GM18520 (cell line): ENCODE measurements around the gene SAP30L.

Experiments
- ATAC-seq: cut with Tn5 transposase; IDR thresholded peaks from one replicate; pipeline ENCODE4 v1.9.1; 2021; ENCODE audit not compliant: unreplicated experiment

Gene SAP30L

DNA sequence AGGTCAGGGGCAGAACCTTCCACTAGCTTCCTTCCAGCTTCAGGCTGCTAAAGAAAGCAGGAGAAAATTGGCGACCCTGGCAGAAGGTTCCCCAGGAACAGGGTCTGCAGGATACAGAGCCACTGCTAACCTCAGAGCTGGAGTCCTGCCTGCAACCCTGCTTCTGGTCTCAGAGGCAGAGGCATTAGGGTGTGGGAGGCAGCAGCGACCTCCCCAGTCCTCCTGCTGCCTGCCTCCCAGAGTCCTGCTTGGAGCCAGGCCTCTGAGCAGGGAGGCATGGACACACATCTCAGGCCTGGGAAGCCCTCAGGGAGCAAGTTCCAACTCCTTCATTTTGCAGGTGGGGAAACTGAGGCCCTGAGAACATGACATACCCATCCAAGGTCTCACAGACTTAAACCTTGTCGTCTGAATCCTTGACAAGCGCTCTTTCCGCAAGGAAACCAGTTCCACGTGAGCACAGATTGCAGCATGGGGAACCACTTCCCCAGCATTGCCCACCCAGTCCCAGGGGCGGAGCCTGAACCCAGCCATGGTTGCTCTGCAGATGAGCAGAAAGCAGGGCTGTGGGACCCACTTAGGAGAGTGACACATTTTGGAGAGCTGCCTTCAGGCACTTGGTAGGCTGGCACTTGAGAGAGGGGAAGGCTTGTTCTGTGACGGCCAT is 60.4 kb downstream of the SAP30L start:
- ATAC-seq, result no peak

GRCh38 chr5:154506716-154507080 is 60.9 kb downstream of the SAP30L start:
- ATAC-seq, result no peak

- no peak for ATAC-seq
Observed at GRCh38 chr5:154508114-154508513, 62.3 kb downstream of the SAP30L start.

DNA sequence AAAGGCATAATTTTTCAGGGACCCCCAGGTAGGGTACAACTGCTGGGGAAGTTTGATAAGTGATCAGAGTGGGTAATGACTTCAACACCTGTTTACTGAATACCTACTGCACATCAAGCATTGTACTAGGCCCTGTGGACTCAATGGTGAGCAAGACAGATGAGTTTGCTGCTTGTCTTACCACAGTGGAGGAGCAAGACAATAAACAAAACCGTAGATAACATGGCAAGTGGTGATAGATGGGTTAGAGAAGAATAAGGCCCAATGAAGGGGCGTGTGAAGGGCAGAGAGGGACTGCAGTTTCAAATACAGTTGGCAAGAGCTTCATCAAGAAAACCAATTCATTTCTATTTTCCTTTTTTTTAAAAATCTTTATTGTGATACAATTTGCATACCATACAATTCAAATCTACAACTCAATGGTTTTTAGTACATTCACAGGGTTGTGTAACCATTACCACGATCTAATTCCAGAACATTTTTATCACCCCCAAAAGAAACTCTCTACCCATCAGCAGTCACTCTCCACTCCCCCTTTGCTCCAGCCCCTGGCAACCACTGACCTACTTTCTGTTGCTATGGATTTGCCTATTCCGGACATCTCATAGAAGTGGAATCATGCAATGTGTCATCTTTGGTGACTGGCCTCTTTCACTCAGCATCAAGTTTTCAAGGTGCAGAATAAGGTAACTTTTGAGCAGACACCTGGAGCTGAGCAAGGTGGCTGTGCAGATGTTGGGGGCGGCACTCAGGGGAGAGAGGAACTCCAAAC is 64.2 kb downstream of the SAP30L start:
- ATAC-seq, result no peak
